ENCODE measurements around the gene PTDSS2. TPM values are rescaled to one million over a fixed set of nuclear protein-coding genes. Genes with fewer than 3 reads are reported as not detected.

Gene PTDSS2
- total and polyA plus RNA-seq, 10 of the 15 experiments (the other 5 are each of a cell fraction or from before 2014, with no cell fraction given), result 0.39 to 21.1 (median 10.8) TPM

DNA sequence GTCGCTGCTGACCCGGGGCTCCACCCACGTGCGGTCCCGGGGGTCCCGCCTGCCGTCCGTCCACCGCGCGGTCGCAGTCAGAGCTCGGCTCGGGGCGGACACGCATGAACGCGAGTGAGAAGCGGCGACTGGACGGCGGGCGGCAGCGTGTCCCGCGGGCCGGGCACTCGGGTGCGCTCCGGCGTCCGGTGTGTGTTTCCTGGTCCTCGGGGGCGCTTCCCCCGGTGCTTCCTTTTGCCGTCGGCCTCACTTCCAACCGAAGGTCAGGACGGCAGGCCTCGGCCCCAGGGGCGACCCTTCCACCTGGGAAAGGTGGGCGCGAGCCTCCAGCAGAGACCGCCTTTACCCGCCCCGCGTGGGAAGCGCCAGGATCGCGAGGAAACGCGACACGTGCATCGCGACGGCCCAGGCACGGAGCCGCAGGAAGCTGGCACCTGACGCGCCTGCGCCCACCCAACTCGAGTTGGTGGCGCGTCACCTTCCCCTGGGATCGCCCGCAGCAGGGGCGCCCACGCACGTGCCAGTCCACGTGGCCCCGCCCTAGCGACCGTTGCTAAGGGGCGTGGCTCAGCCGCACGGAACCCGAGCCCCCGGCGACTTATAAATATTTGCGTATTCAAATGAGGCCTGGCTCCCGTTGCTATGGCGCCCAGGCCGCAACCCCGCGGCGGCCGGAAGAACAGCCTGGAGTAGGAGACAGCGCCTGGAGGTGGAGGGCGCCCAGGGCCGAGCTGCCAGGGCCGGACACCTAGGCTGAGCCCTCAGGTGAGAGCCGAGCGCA, 87.0 kb downstream of the PTDSS2 start, which contains the start of gene LRRC56 (continued):
- TF ChIP-seq POLR2AphosphoS2 (IDR thresholded peaks at IDR 0.05; ENCODE audit: low read depth, low read length), result no peak
- TF ChIP-seq, protein P1, sequence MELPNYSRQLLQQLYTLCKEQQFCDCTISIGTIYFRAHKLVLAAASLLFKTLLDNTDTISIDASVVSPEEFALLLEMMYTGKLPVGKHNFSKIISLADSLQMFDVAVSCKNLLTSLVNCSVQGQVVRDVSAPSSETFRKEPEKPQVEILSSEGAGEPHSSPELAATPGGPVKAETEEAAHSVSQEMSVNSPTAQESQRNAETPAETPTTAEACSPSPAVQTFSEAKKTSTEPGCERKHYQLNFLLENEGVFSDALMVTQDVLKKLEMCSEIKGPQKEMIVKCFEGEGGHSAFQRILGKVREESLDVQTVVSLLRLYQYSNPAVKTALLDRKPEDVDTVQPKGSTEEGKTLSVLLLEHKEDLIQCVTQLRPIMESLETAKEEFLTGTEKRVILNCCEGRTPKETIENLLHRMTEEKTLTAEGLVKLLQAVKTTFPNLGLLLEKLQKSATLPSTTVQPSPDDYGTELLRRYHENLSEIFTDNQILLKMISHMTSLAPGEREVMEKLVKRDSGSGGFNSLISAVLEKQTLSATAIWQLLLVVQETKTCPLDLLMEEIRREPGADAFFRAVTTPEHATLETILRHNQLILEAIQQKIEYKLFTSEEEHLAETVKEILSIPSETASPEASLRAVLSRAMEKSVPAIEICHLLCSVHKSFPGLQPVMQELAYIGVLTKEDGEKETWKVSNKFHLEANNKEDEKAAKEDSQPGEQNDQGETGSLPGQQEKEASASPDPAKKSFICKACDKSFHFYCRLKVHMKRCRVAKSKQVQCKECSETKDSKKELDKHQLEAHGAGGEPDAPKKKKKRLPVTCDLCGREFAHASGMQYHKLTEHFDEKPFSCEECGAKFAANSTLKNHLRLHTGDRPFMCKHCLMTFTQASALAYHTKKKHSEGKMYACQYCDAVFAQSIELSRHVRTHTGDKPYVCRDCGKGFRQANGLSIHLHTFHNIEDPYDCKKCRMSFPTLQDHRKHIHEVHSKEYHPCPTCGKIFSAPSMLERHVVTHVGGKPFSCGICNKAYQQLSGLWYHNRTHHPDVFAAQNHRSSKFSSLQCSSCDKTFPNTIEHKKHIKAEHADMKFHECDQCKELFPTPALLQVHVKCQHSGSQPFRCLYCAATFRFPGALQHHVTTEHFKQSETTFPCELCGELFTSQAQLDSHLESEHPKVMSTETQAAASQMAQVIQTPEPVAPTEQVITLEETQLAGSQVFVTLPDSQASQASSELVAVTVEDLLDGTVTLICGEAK (IDR thresholded peaks at IDR 0.05; ENCODE audit: borderline replicate concordance), result peak; percentile 72
- TF ChIP-seq, protein P2, sequence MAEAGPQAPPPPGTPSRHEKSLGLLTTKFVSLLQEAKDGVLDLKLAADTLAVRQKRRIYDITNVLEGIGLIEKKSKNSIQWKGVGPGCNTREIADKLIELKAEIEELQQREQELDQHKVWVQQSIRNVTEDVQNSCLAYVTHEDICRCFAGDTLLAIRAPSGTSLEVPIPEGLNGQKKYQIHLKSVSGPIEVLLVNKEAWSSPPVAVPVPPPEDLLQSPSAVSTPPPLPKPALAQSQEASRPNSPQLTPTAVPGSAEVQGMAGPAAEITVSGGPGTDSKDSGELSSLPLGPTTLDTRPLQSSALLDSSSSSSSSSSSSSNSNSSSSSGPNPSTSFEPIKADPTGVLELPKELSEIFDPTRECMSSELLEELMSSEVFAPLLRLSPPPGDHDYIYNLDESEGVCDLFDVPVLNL (IDR thresholded peaks at IDR 0.05; ENCODE audit: low read depth, low read length), result no peak
- TF ChIP-seq, protein P3, sequence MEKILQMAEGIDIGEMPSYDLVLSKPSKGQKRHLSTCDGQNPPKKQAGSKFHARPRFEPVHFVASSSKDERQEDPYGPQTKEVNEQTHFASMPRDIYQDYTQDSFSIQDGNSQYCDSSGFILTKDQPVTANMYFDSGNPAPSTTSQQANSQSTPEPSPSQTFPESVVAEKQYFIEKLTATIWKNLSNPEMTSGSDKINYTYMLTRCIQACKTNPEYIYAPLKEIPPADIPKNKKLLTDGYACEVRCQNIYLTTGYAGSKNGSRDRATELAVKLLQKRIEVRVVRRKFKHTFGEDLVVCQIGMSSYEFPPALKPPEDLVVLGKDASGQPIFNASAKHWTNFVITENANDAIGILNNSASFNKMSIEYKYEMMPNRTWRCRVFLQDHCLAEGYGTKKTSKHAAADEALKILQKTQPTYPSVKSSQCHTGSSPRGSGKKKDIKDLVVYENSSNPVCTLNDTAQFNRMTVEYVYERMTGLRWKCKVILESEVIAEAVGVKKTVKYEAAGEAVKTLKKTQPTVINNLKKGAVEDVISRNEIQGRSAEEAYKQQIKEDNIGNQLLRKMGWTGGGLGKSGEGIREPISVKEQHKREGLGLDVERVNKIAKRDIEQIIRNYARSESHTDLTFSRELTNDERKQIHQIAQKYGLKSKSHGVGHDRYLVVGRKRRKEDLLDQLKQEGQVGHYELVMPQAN (conservative IDR thresholded peaks at IDR 0.05), result peak; percentile 9; the same call in 1 of the 2 replicates
- TF ChIP-seq RCOR1 (conservative IDR thresholded peaks at IDR 0.05; ENCODE audit: low read depth, low read length), result 0 out of 2 replicates have a peak, but pooled peaks have one; percentile 35
- TF ChIP-seq, protein P4, sequence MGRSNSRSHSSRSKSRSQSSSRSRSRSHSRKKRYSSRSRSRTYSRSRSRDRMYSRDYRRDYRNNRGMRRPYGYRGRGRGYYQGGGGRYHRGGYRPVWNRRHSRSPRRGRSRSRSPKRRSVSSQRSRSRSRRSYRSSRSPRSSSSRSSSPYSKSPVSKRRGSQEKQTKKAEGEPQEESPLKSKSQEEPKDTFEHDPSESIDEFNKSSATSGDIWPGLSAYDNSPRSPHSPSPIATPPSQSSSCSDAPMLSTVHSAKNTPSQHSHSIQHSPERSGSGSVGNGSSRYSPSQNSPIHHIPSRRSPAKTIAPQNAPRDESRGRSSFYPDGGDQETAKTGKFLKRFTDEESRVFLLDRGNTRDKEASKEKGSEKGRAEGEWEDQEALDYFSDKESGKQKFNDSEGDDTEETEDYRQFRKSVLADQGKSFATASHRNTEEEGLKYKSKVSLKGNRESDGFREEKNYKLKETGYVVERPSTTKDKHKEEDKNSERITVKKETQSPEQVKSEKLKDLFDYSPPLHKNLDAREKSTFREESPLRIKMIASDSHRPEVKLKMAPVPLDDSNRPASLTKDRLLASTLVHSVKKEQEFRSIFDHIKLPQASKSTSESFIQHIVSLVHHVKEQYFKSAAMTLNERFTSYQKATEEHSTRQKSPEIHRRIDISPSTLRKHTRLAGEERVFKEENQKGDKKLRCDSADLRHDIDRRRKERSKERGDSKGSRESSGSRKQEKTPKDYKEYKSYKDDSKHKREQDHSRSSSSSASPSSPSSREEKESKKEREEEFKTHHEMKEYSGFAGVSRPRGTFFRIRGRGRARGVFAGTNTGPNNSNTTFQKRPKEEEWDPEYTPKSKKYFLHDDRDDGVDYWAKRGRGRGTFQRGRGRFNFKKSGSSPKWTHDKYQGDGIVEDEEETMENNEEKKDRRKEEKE (IDR thresholded peaks at IDR 0.05), result no peak
- TF ChIP-seq NFIC (IDR thresholded peaks at IDR 0.05; ENCODE audit: low read depth, low read length), result no peak
- peak; percentile 46 for TF ChIP-seq SMARCA5 (IDR thresholded peaks at IDR 0.05)
- no peak for TF ChIP-seq JUND (IDR thresholded peaks at IDR 0.05; ENCODE audit: low read depth, low read length)
- no peak for TF ChIP-seq NFYA (IDR thresholded peaks at IDR 0.05; ENCODE audit: borderline replicate concordance, low read depth, low read length)
- TF ChIP-seq NR2F1 (conservative IDR thresholded peaks at IDR 0.05), result no peak; the same call in 1 of the 2 replicates
- no peak for TF ChIP-seq RBBP5 (conservative IDR thresholded peaks at IDR 0.05)
- TF ChIP-seq FOS (IDR thresholded peaks at IDR 0.05; ENCODE audit: borderline replicate concordance, extremely low read depth, insufficient read length), result no peak
- TF ChIP-seq, protein P5, sequence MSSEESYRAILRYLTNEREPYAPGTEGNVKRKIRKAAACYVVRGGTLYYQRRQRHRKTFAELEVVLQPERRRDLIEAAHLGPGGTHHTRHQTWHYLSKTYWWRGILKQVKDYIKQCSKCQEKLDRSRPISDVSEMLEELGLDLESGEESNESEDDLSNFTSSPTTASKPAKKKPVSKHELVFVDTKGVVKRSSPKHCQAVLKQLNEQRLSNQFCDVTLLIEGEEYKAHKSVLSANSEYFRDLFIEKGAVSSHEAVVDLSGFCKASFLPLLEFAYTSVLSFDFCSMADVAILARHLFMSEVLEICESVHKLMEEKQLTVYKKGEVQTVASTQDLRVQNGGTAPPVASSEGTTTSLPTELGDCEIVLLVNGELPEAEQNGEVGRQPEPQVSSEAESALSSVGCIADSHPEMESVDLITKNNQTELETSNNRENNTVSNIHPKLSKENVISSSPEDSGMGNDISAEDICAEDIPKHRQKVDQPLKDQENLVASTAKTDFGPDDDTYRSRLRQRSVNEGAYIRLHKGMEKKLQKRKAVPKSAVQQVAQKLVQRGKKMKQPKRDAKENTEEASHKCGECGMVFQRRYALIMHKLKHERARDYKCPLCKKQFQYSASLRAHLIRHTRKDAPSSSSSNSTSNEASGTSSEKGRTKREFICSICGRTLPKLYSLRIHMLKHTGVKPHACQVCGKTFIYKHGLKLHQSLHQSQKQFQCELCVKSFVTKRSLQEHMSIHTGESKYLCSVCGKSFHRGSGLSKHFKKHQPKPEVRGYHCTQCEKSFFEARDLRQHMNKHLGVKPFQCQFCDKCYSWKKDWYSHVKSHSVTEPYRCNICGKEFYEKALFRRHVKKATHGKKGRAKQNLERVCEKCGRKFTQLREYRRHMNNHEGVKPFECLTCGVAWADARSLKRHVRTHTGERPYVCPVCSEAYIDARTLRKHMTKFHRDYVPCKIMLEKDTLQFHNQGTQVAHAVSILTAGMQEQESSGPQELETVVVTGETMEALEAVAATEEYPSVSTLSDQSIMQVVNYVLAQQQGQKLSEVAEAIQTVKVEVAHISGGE (CRISPR knock-in tag; IDR thresholded peaks at IDR 0.05), result no peak
- no peak for TF ChIP-seq NR2C1 (IDR thresholded peaks at IDR 0.05)

Data from GM12878 (cell line).